ENCODE measurements around the gene APIP.
"Not testable (repeated sequence)": the region's sequence is repeated elsewhere in the genome, so short reads cannot be mapped to it uniquely, and the experiment has no call there.

The APIP gene

GRCh38 chr11:34916843-34917770 lies 928 bp upstream of the APIP start:
- Histone ChIP-seq H3K9ac (ENCODE audit: insufficient read length) (peak overlapping the region; percentile 93), H3K36me3 (ENCODE audit: insufficient read depth, low read length) (peaks cover 9% of the 10 kb centered on the region), H3K9me3 (ENCODE audit: low read depth, low read length) (no peaks in the 10 kb centered on the region), H3K4me3 (peak overlapping the region; percentile 97), H3K27ac (peak overlapping the region; percentile 58; the same call in 1 of the 2 replicates)
- no peak for DNase-seq (ENCODE audit: low read depth, low spot score)
- TF ChIP-seq FOXP2 (optimal IDR thresholded peaks at IDR 0.05; ENCODE audit: control extremely low read depth, extremely low read length, insufficient read depth) (no peak), EZH2 (IDR thresholded peaks at IDR 0.05) (no peak)

GRCh38 chr11:34915136-34916014 lies 804 bp downstream of the APIP start:
- peaks cover 9% of the 10 kb centered on the region for H3K36me3 ChIP-seq (ENCODE audit: insufficient read depth, low read length)
- H3K9me3 ChIP-seq (ENCODE audit: low read depth, low read length), result no peaks in the 10 kb centered on the region
- no peak for DNase-seq (ENCODE audit: low read depth, low spot score)
- H3K9ac ChIP-seq (ENCODE audit: insufficient read length), result peak overlapping the region; percentile 93
- no peak for TF ChIP-seq POLR2AphosphoS5 (IDR thresholded peaks at IDR 0.05; ENCODE audit: borderline replicate concordance, low read depth, low read length)
- TF ChIP-seq EZH2 (IDR thresholded peaks at IDR 0.05), result no peak
- no peak for TF ChIP-seq FOXP2 (optimal IDR thresholded peaks at IDR 0.05; ENCODE audit: control extremely low read depth, extremely low read length, insufficient read depth)
- H3K4me3 ChIP-seq, result peak overlapping the region; percentile 97
- H3K27ac ChIP-seq, result peak overlapping the region; percentile 84

GRCh38 chr11:34913556-34913955 lies 2.6 kb downstream of the APIP start:
- not testable (repeated sequence) for H3K9me3 ChIP-seq (ENCODE audit: low read depth, low read length); H3K27ac ChIP-seq; DNase-seq (ENCODE audit: low read depth, low spot score); H3K9ac ChIP-seq (ENCODE audit: insufficient read length); H3K4me3 ChIP-seq; H3K36me3 ChIP-seq (ENCODE audit: insufficient read depth, low read length)

- H3K36me3 ChIP-seq (ENCODE audit: insufficient read depth, low read length), result peaks cover 9% of the 10 kb centered on the region
- H3K9ac ChIP-seq (ENCODE audit: insufficient read length), result no peak overlapping the region
- H3K9me3 ChIP-seq (ENCODE audit: low read depth, low read length), result no peaks in the 10 kb centered on the region
- no peak overlapping the region for H3K4me3 ChIP-seq
- TF ChIP-seq FOXP2 (optimal IDR thresholded peaks at IDR 0.05; ENCODE audit: control extremely low read depth, extremely low read length, insufficient read depth) (no peak), POLR2AphosphoS5 (IDR thresholded peaks at IDR 0.05; ENCODE audit: borderline replicate concordance, low read depth, low read length) (no peak), EZH2 (IDR thresholded peaks at IDR 0.05) (no peak)
- no peak overlapping the region for H3K27ac ChIP-seq
- no peak for DNase-seq (ENCODE audit: low read depth, low spot score)
Observed at GRCh38 chr11:34911676-34912075, 4.5 kb downstream of the APIP start.

- no peaks in the 10 kb centered on the region for H3K9me3 ChIP-seq (ENCODE audit: low read depth, low read length)
- no peak for DNase-seq (ENCODE audit: low read depth, low spot score)
- TF ChIP-seq FOXP2 (optimal IDR thresholded peaks at IDR 0.05; ENCODE audit: control extremely low read depth, extremely low read length, insufficient read depth), result no peak
- TF ChIP-seq POLR2AphosphoS5 (IDR thresholded peaks at IDR 0.05; ENCODE audit: borderline replicate concordance, low read depth, low read length), result no peak
- TF ChIP-seq EZH2 (IDR thresholded peaks at IDR 0.05), result no peak
- H3K27ac ChIP-seq, result no peak overlapping the region
- H3K9ac ChIP-seq (ENCODE audit: insufficient read length), result no peak overlapping the region
- H3K36me3 ChIP-seq (ENCODE audit: insufficient read depth, low read length), result peaks cover 9% of the 10 kb centered on the region
- no peak overlapping the region for H3K4me3 ChIP-seq
Observed at GRCh38 chr11:34910817-34911216, 5.4 kb downstream of the APIP start.

GRCh38 chr11:34909955-34910354 lies 6.2 kb downstream of the APIP start:
- H3K27ac ChIP-seq, result no peak overlapping the region
- H3K9ac ChIP-seq (ENCODE audit: insufficient read length), result no peak overlapping the region
- peaks cover 9% of the 10 kb centered on the region for H3K36me3 ChIP-seq (ENCODE audit: insufficient read depth, low read length)
- no peak overlapping the region for H3K4me3 ChIP-seq
- no peak for TF ChIP-seq FOXP2 (optimal IDR thresholded peaks at IDR 0.05; ENCODE audit: control extremely low read depth, extremely low read length, insufficient read depth)
- no peak for TF ChIP-seq EZH2 (IDR thresholded peaks at IDR 0.05)
- TF ChIP-seq POLR2AphosphoS5 (IDR thresholded peaks at IDR 0.05; ENCODE audit: borderline replicate concordance, low read depth, low read length), result no peak
- DNase-seq (ENCODE audit: low read depth, low spot score), result no peak
- no peaks in the 10 kb centered on the region for H3K9me3 ChIP-seq (ENCODE audit: low read depth, low read length)

- Histone ChIP-seq H3K36me3 (ENCODE audit: insufficient read depth, low read length) (peaks cover 9% of the 10 kb centered on the region), H3K27ac (no peak overlapping the region), H3K4me3 (no peak overlapping the region), H3K9ac (ENCODE audit: insufficient read length) (no peak overlapping the region), H3K9me3 (ENCODE audit: low read depth, low read length) (no peaks in the 10 kb centered on the region)
- no peak for DNase-seq (ENCODE audit: low read depth, low spot score)
- TF ChIP-seq POLR2AphosphoS5 (IDR thresholded peaks at IDR 0.05; ENCODE audit: borderline replicate concordance, low read depth, low read length), result no peak
- TF ChIP-seq EZH2 (IDR thresholded peaks at IDR 0.05), result no peak
Observed at GRCh38 chr11:34909415-34909814, 6.8 kb downstream of the APIP start.

- no peaks in the 10 kb centered on the region for H3K9me3 ChIP-seq (ENCODE audit: low read depth, low read length)
- no peak overlapping the region for H3K9ac ChIP-seq (ENCODE audit: insufficient read length)
- TF ChIP-seq POLR2AphosphoS5 (IDR thresholded peaks at IDR 0.05; ENCODE audit: borderline replicate concordance, low read depth, low read length) (no peak), FOXP2 (optimal IDR thresholded peaks at IDR 0.05; ENCODE audit: control extremely low read depth, extremely low read length, insufficient read depth) (no peak), EZH2 (IDR thresholded peaks at IDR 0.05) (no peak)
- H3K27ac ChIP-seq, result no peak overlapping the region
- H3K4me3 ChIP-seq, result no peak overlapping the region
- peaks cover 3% of the 10 kb centered on the region; the same call in 1 of the 2 replicates for H3K36me3 ChIP-seq (ENCODE audit: insufficient read depth, low read length)
- no peak for DNase-seq (ENCODE audit: low read depth, low spot score)
Observed at GRCh38 chr11:34907934-34908593, 8.1 kb downstream of the APIP start.
